B cell (primary cell): ENCODE measurements around the gene FAM216B. TPM values are rescaled to one million over a fixed set of nuclear protein-coding genes. Genes with fewer than 3 reads are reported as not detected.

Source experiments
- ATAC-seq: fragments of 200-7000 bp; cut with Tn5 transposase; one replicate; pipeline ENCODE4 v1.10.0; 2021; ENCODE audit warnings: low read depth, mild to moderate bottlenecking, moderate number of reproducible peaks, moderate library complexity
- CTCF ChIA-PET: fragments of 350-600 bp; sonication (Branson Sonifier 250); formaldehyde crosslinking; loops from one replicate; lab custom pipeline; 2021; ENCODE audit warnings: antibody characterized with exemption, inconsistent platforms; lab: Charles Lee
- POLR2A ChIA-PET: fragments of 350-600 bp; sonication (Branson Sonifier 250); formaldehyde crosslinking; loops from one replicate; lab custom pipeline; 2021; ENCODE audit warnings: antibody characterized with exemption; lab: Charles Lee
- DNase-seq: peaks from one replicate; pipeline ENCODE4 v3.0.0; 2013
- H2AFZ ChIP-seq: 2 replicates; pipeline ENCODE4 v1.6.1; 2012; ENCODE audit warnings: mild to moderate bottlenecking, low read depth, low read length; ENCODE audit not compliant: insufficient read depth, poor library complexity, severe bottlenecking
- H3K27ac ChIP-seq, 2 donors: 1 replicate in 1 of 2; 2 replicates in 1 of 2; pipeline ENCODE4 v1.5.1; 2012 to 2013; ENCODE audit warnings: low read length in 2 of 2, mild to moderate bottlenecking in 2 of 2, moderate library complexity in 1 of 2
- H3K27me3 ChIP-seq, 4 experiments: fragments of 200-600 bp in 1 of 4; sonication (generic) in 1 of 4; replicated peaks in 1 of 4; 1 replicate in 2 of 4; 2 replicates in 2 of 4; pipeline versions ENCODE4 v1.6.1 to v1.7.0; 2013 to 2016; ENCODE audit warnings: low read length in 3 of 4, mild to moderate bottlenecking in 2 of 4, mixed read lengths in 1 of 4, moderate library complexity in 1 of 4; ENCODE audit not compliant: insufficient read depth in 4 of 4, control insufficient read depth in 3 of 4; ENCODE audit errors: control extremely low read depth in 1 of 4
- H3K36me3 ChIP-seq, 2 experiments: replicated peaks in 1 of 2; 1 replicate in 1 of 2; 2 replicates in 1 of 2; pipeline versions ENCODE4 v1.6.1 to v1.7.1; 2013; ENCODE audit warnings: low read length in 1 of 2; ENCODE audit not compliant: insufficient read depth in 2 of 2, control insufficient read depth in 1 of 2; ENCODE audit errors: control extremely low read depth in 1 of 2, extremely low read depth in 1 of 2
- H3K4me1 ChIP-seq, 2 donors: fragments of 200-600 bp in 1 of 2; sonication (generic) in 1 of 2; 1 replicate in 1 of 2; 2 replicates in 1 of 2; pipeline versions ENCODE4 v1.5.1 to v1.6.1; 2013 to 2017; ENCODE audit warnings: low read length in 2 of 2; ENCODE audit not compliant: control insufficient read depth in 2 of 2, insufficient read depth in 2 of 2
- H3K4me2 ChIP-seq: replicated peaks from 2 replicates; pipeline ENCODE3; 2012; ENCODE audit warnings: mild to moderate bottlenecking, low read depth, low read length; ENCODE audit not compliant: poor library complexity, severe bottlenecking
- H3K4me3 ChIP-seq, 5 experiments: fragments of 200-600 bp in 1 of 5; sonication (generic) in 1 of 5; 1 replicate in 3 of 5; 2 replicates in 2 of 5; pipeline versions ENCODE4 v1.5.1 to v1.7.0; 2011 to 2016; ENCODE audit warnings: low read length in 4 of 5, mild to moderate bottlenecking in 4 of 5, low read depth in 2 of 5, control low read depth in 1 of 5, moderate library complexity in 1 of 5; ENCODE audit not compliant: insufficient read depth in 1 of 5; ENCODE audit errors: control extremely low read depth in 1 of 5, extremely low read depth in 1 of 5
- H3K79me2 ChIP-seq: fragments of 200-600 bp; sonication (generic); one replicate; pipeline ENCODE4 v1.6.0; 2016; ENCODE audit warnings: low read length; ENCODE audit not compliant: control insufficient read depth, insufficient read depth
- H3K9ac ChIP-seq: fragments of 200-600 bp; sonication (generic); 2 replicates; pipeline ENCODE4 v1.6.1; 2017; ENCODE audit warnings: mild to moderate bottlenecking, low read length, moderate library complexity
- H3K9me3 ChIP-seq, 3 donors: one replicate each; pipeline versions ENCODE4 v1.6.1 to v1.7.1; 2013; ENCODE audit warnings: low read length in 2 of 3; ENCODE audit not compliant: control insufficient read depth in 2 of 3, insufficient read depth in 1 of 3; ENCODE audit errors: control extremely low read depth in 1 of 3
- H4K20me1 ChIP-seq: 2 replicates; pipeline ENCODE4 v1.6.0; 2012; ENCODE audit warnings: mild to moderate bottlenecking, low read length; ENCODE audit not compliant: insufficient read depth, control insufficient read depth, poor library complexity, severe bottlenecking
- H3K27ac Mint-ChIP-seq: one replicate; pipeline ENCODE4 v1.8.0; 2021; ENCODE audit warnings: mixed read lengths
- H3K27me3 Mint-ChIP-seq: one replicate; pipeline ENCODE4 v1.8.0; 2021; ENCODE audit warnings: mixed read lengths
- H3K4me1 Mint-ChIP-seq: one replicate; pipeline ENCODE4 v1.8.0; 2021; ENCODE audit warnings: mixed read lengths
- H3K4me3 Mint-ChIP-seq: one replicate; pipeline ENCODE4 v1.8.0; 2021; ENCODE audit warnings: mixed read lengths
- H3K9me3 Mint-ChIP-seq: one replicate; pipeline ENCODE4 v1.8.0; 2022; ENCODE audit warnings: mixed read lengths; ENCODE audit not compliant: insufficient read depth
- EZH2 ChIP-seq: IDR thresholded peaks from 2 replicates; pipeline ENCODE4 v1.6.1; 2012; ENCODE audit warnings: borderline replicate concordance, low read depth, mild to moderate bottlenecking, moderate library complexity, low read length; ENCODE audit not compliant: insufficient read depth, poor library complexity, severe bottlenecking
- WGBS: methylation state at CpG from one replicate; pipeline ENCODE4 v1.1.5; 2013; ENCODE audit warnings: missing lambda C conversion rate; ENCODE audit not compliant: insufficient coverage; 5-methylcytosine and 5-hydroxymethylcytosine counted together
- intact Hi-C: fragments of 100-400 bp; cut with micrococcal nuclease; formaldehyde crosslinking; loops from one replicate; pipeline ENCODE4 v1.10.0; 2022
- polyA plus RNA-seq: library from polyadenylated mRNA; depleted of rRNA; stranded (reverse); fragments of >200 nt; gene quantifications from 2 replicates; pipeline ENCODE4 v1.2.3, GENCODE V29; 2012
- total RNA-seq, 2 donors: library from RNA; stranded (reverse); fragments of 120-200 nt in 1 of 2; gene quantifications; 1 replicate in 1 of 2; 2 replicates in 1 of 2; pipeline versions ENCODE4 v1.2.3 to v1.2.4, GENCODE V29; 2013 to 2022
- TF ChIP-seq, protein P1 (sequence below): fragments of 200-600 bp; IDR thresholded peaks from one replicate; pipeline ENCODE4 v1.8.0; 2022; ENCODE audit warnings: antibody characterized with exemption, mild to moderate bottlenecking

FAM216B gene
- total and polyA plus RNA-seq, 2 donors (not counting 1 experiment from before 2014, with no cell fraction given): not detected

DNA sequence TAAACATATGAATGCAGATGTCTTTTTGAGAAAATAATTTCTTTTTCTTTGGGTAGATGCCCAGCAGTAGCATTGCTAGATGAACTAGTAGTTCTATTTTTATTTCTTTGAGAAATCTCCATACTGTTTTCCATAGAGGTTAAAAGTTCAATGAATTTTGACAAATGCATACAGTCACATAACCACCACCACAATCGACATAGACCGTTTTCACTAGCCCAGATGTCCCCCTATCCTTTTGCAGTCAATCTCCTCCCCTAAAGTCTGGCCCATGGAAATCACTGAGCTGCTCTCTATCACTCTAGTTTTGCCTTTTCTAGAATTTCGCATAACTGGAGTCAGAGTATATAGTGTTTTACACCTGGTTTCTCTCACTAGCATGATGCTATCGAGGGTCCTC, 10.8 kb downstream of the FAM216B start:
- Mint-ChIP-seq H3K4me3 (no peak overlapping the region), H3K27me3 (peaks cover 15% of the 10 kb centered on the region), H3K4me1 (no peaks in the 10 kb centered on the region), H3K27ac (no peak overlapping the region), H3K9me3 (peaks cover 4% of the 10 kb centered on the region)
- 100% methylated on average over 2 of the region's 4 CpGs for WGBS
- DNase-seq (no peak), ATAC-seq (no peak)
- Histone ChIP-seq H4K20me1 (no peaks in the 10 kb centered on the region), H3K4me1 (no peaks in the 10 kb centered on the region), H3K4me3 (no peak overlapping the region), H3K9ac (no peak overlapping the region), H3K9me3 (peaks cover 0 to 4% (median 3%) of the 10 kb centered on the region in 3 donors), H3K4me2 (no peak overlapping the region), H3K27me3 (no peaks in the 10 kb centered on the region), H3K27ac (no peak overlapping the region), H3K79me2 (no peaks in the 10 kb centered on the region), H3K36me3 (no peaks in the 10 kb centered on the region), H2AFZ (no peak overlapping the region)
- TF ChIP-seq, protein P1, sequence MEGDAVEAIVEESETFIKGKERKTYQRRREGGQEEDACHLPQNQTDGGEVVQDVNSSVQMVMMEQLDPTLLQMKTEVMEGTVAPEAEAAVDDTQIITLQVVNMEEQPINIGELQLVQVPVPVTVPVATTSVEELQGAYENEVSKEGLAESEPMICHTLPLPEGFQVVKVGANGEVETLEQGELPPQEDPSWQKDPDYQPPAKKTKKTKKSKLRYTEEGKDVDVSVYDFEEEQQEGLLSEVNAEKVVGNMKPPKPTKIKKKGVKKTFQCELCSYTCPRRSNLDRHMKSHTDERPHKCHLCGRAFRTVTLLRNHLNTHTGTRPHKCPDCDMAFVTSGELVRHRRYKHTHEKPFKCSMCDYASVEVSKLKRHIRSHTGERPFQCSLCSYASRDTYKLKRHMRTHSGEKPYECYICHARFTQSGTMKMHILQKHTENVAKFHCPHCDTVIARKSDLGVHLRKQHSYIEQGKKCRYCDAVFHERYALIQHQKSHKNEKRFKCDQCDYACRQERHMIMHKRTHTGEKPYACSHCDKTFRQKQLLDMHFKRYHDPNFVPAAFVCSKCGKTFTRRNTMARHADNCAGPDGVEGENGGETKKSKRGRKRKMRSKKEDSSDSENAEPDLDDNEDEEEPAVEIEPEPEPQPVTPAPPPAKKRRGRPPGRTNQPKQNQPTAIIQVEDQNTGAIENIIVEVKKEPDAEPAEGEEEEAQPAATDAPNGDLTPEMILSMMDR: no peak
- TF ChIP-seq EZH2: no peak
- ChIA-PET POLR2A (no interaction called here), CTCF (no interaction called here)
- intact Hi-C loops: no loop called here

DNA sequence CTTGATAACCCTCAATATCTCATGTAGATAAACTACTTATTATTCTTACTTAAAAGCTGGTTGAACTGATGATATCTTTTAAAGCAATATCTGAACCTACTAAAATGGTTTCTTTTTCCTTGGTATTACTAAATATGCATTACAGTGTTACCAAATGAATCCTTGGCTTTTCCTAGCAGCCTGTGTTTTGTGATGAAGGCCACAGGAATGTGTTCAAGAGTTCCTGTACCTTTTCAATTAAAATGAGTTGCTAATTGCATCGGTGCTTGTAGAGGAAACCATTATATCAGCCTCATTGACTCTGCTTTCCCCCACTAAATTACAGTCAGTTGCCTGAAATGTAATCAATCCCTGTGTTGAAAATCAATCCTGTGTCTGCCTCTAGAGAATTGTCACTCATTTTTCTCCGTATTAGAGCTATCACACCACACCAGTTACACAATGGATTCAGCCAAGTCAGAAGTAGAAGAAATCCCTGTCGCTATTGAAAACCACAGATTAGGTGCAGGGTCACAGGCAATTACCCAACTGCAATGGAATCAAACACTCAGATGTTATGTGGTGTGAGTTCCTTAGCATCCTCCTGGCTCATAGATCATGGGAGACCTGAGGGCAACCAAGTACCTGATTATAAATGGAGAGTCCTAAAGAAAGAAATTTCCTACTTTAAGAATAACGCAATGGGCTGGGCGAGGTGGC, 13.3 kb downstream of the FAM216B start:
- CTCF ChIA-PET: no interaction called here
- peaks cover 16% of the 10 kb centered on the region for H3K27me3 Mint-ChIP-seq
- no peak overlapping the region for H3K27ac Mint-ChIP-seq
- peaks cover 0 to 4% (median 3%) of the 10 kb centered on the region in 3 donors for H3K9me3 ChIP-seq
- POLR2A ChIA-PET: no interaction called here
- no peak for ATAC-seq
- no peak overlapping the region for H3K4me2 ChIP-seq
- H3K4me1 Mint-ChIP-seq: no peaks in the 10 kb centered on the region
- no peak overlapping the region for H2AFZ ChIP-seq
- no peak overlapping the region for H3K4me3 ChIP-seq
- H3K27me3 ChIP-seq: no peaks in the 10 kb centered on the region
- H4K20me1 ChIP-seq: no peaks in the 10 kb centered on the region
- H3K4me1 ChIP-seq: no peaks in the 10 kb centered on the region
- no peak overlapping the region for H3K9ac ChIP-seq
- H3K36me3 ChIP-seq: no peaks in the 10 kb centered on the region
- intact Hi-C loops: no loop called here
- no peaks in the 10 kb centered on the region for H3K79me2 ChIP-seq
- TF ChIP-seq, protein P1: no peak
- TF ChIP-seq EZH2: no peak
- H3K9me3 Mint-ChIP-seq: no peaks in the 10 kb centered on the region
- no CpG with 5 or more reads among the region's 5 CpGs for WGBS
- H3K27ac ChIP-seq: no peak overlapping the region
- H3K4me3 Mint-ChIP-seq: no peak overlapping the region
- DNase-seq: no peak
